ENCODE measurements around the gene PTBP1.
"Not testable (repeated sequence)": the region's sequence is repeated elsewhere in the genome, so short reads cannot be mapped to it uniquely, and the experiment has no call there.

Gene PTBP1

GRCh38 chr19:834216-834615 lies 37.0 kb downstream of the PTBP1 start:
- DNase-seq, result no peak

GRCh38 chr19:835210-835810 lies 38.1 kb downstream of the PTBP1 start:
- no peak for DNase-seq

GRCh38 chr19:840519-841206 lies 43.4 kb downstream of the PTBP1 start, which contains the start of gene PRTN3:
TSS of gene PRTN3 (plus strand) at chr19:840999. CDS start at chr19:841009, 10 bp downstream.
- no peak for DNase-seq

GRCh38 chr19:842802-843179 lies 45.5 kb downstream of the PTBP1 start:
- DNase-seq, result not testable (repeated sequence)

GRCh38 chr19:843180-843835 lies 46.1 kb downstream of the PTBP1 start:
- DNase-seq, result no peak

GRCh38 chr19:843836-844545 lies 46.7 kb downstream of the PTBP1 start:
- DNase-seq, result no peak

GRCh38 chr19:844546-844971 lies 47.3 kb downstream of the PTBP1 start:
- no peak for DNase-seq

GRCh38 chr19:845707-846521 lies 48.7 kb downstream of the PTBP1 start:
- DNase-seq, result no peak

GRCh38 chr19:848386-848921 lies 51.2 kb downstream of the PTBP1 start:
- DNase-seq, result no peak

- DNase-seq, result not testable (repeated sequence)
Measured at GRCh38 chr19:849195-849594, 51.9 kb downstream of the PTBP1 start.

GRCh38 chr19:850221-850978 lies 53.1 kb downstream of the PTBP1 start:
- no peak for DNase-seq

- DNase-seq, result no peak
Measured at GRCh38 chr19:850979-851335, 53.7 kb downstream of the PTBP1 start.

- DNase-seq, result no peak
Measured at GRCh38 chr19:852136-853013, 55.1 kb downstream of the PTBP1 start, which contains the start of gene ELANE. TSS of gene ELANE (plus strand) at chr19:852303. CDS start at chr19:852329, 26 bp downstream.

- DNase-seq, result no peak
Measured at GRCh38 chr19:853014-853585, 55.8 kb downstream of the PTBP1 start.

- not testable (repeated sequence) for DNase-seq
Measured at GRCh38 chr19:853614-854220, 56.5 kb downstream of the PTBP1 start.

- no peak for DNase-seq
Measured at GRCh38 chr19:854549-854948, 57.3 kb downstream of the PTBP1 start.

GRCh38 chr19:855142-855541 lies 57.9 kb downstream of the PTBP1 start:
- DNase-seq, result no peak

- no peak for DNase-seq
Measured at GRCh38 chr19:855566-856120, 58.4 kb downstream of the PTBP1 start.

GRCh38 chr19:858284-858683 lies 61.0 kb downstream of the PTBP1 start:
- DNase-seq, result no peak
